ENCODE results near the gene BACH2.

The BACH2 gene

DNA sequence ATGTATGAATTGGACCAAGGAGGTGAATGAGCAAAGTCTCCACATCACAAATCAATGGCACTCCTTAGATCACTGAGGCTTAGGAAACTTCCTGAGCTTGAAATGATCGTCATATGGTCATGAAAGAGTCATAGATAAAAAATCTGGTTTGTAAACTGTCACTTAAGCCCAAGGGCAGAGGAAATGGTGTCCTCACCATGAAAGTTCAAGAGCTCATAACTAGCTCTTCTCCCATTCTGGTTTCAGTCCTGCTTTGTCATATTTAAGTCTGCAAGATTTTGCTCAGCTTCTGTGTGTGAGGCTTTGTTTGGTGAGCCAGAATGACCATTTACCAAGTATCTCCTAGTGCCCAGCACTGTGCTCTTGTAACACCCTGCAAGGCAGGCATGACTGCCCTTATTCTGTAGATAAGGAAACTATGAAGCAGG is 341.9 kb downstream of the BACH2 start:
- no peak for DNase-seq

- DNase-seq = no peak
Measured at GRCh38 chr6:89952686-89953085, 344.0 kb downstream of the BACH2 start.

GRCh38 chr6:89952105-89952671 is 344.5 kb downstream of the BACH2 start:
- no peak for DNase-seq

DNA sequence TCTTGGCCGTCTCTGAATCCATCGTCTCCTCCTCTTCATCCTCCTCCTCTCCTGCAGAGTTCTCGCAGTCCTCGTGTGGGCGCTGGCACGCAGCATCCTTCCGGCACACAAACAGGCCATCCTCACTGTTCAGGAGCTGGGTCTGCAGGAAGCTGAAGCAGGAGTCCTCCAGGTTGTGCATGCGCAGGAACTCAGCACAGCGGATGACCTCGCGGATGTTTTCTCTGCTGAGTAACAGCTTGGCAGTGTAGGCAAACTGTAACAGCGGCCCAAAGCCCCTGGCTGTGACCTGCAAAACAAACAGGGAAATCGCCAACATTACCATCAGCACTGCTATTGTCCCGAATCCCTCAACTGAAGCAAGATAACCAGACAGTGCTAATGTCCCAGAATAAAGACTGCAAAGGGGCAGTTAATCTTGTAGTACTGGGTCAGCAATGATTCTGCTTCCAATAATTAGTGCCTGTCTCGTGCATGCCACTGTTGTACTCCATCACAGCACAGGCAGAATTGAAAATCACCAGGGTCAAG is 345.0 kb downstream of the BACH2 start:
- DNase-seq = no peak

GRCh38 chr6:89950879-89951391 is 345.7 kb downstream of the BACH2 start:
- no peak for DNase-seq

- no peak for DNase-seq
Measured at GRCh38 chr6:89950446-89950845, 346.2 kb downstream of the BACH2 start.

GRCh38 chr6:89948876-89949275 is 347.8 kb downstream of the BACH2 start:
- no peak for DNase-seq

GRCh38 chr6:89944826-89945407 is 351.7 kb downstream of the BACH2 start:
- DNase-seq = no peak

- no peak for DNase-seq
Measured at GRCh38 chr6:89944181-89944755, 352.4 kb downstream of the BACH2 start.

DNA sequence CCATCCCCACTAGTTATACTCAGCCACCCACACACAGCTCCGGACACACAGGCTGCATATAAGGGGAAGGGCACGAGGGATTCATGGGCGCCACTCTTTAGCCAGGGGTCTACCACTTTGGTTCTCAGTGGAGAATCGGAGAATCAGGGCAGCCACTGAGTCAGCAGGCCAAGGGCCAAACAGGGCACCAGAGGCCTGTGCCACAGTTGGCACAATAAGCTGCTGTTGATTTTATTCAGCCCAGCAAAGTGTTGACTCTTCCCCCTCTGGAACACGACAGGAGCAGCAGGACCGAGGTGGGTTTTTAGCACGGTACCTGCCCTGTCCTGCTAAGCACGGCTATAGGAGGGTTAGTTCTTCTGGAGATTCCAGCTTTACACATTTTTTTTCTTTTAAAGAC is 354.0 kb downstream of the BACH2 start:
- DNase-seq = no peak

GRCh38 chr6:89941763-89942497 is 354.7 kb downstream of the BACH2 start:
- DNase-seq = no peak

DNA sequence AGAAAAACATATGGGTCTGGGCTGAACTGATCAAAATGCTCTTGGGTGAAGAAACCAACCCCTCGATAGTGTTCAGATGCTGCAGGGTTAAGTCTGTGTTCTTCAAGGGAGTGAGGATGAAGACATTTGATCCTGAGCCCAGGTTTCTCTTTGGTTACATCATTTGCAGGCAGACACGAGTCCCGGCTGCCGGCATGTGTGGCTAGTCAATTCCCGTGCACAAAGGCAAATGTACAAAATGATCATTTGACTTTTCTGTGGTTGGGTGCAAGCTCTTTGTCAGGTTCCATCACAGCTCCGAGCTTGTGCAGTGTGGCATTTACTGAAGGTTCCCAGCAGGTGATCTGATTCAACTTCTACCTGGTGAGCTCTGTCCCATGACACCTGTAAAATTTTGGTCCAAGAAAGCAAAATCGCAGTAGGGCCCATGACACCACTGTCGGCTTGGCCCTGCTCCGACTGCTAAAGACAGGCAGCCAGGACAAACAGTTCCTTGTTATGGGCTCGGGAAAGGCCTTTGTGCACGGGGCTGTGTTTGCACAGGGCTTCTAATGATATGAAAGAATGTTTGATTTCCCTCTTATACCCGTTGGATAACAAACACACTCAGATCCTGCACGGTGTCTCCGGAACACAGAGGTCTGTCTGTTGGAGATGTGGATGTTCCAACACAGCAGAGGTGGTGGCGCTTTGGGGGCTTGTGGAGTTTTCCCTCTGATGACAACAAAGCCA is 355.4 kb downstream of the BACH2 start:
- DNase-seq = no peak

- peak; percentile 63 for DNase-seq
Measured at GRCh38 chr6:89940225-89941027, 356.2 kb downstream of the BACH2 start.

DNA sequence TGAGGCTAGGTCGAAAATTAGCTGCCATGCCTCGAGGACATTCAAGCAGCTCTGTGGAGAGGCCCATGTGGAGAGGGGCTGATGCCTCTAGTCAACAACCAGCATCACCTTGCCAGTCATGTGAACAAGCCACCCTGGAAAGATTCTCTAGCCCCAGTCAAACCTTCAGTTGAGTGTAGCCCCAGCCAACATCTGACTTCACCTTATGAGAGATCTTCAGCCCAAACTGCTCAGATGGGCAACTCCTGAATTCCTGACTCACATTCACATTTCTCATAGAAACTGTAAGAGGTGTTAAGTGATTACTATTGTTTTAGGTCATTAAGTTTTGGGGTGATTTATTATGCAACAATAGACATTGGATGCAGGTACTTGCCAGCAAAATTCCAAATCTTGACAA is 357.5 kb downstream of the BACH2 start:
- DNase-seq = no peak

DNA sequence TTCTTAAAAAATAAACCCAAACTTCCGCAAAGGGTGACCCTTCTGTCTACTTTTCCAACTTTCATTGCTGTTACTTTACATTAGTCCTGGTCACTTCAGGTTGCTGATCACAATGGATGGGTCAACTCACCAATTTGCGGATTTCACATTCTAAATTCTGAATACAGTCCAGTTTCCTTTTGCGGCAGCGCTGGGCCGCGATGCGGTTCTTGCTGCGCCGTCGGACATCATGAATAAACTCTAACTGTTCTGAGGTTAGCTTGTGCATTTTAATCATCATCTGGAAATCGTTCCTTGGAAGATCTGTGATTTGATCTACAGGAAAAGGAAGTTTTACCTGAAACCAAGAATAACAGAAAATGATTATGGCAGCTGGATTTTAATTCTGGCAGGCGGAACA is 358.6 kb downstream of the BACH2 start:
- DNase-seq = no peak

GRCh38 chr6:89936177-89936576 is 360.5 kb downstream of the BACH2 start:
- no peak for DNase-seq

GRCh38 chr6:89934685-89935366 is 361.8 kb downstream of the BACH2 start:
- no peak for DNase-seq

GRCh38 chr6:89932245-89932802 is 364.3 kb downstream of the BACH2 start:
- no peak for DNase-seq

- DNase-seq = no peak
Measured at GRCh38 chr6:89930789-89931188, 365.9 kb downstream of the BACH2 start.

- no peak for DNase-seq
Measured at GRCh38 chr6:89928604-89929003, 368.0 kb downstream of the BACH2 start.
